Adipocyte (in vitro differentiated cells): Measurements from ENCODE around the gene PCDH8.
"Not testable (repeated sequence)": the region's sequence is repeated elsewhere in the genome, so short reads cannot be mapped to it uniquely, and the experiment has no call there.

Source experiments
- DNase-seq: peaks from one replicate; pipeline ENCODE4 v3.0.0-alpha.2; 2015; ENCODE audit warnings: low read depth
- H3K27me3 ChIP-seq: replicated peaks from 2 replicates; pipeline ENCODE4 v1.7.0; 2013; ENCODE audit warnings: mild to moderate bottlenecking, low read length, moderate library complexity; ENCODE audit not compliant: control insufficient read depth, insufficient read depth
- H3K36me3 ChIP-seq: 2 replicates; pipeline ENCODE4 v1.7.0; 2013; ENCODE audit warnings: low read length, mild to moderate bottlenecking, moderate library complexity; ENCODE audit not compliant: control insufficient read depth, insufficient read depth, severe bottlenecking
- H3K4me1 ChIP-seq: 2 replicates; pipeline ENCODE4 v1.7.0; 2013; ENCODE audit warnings: mild to moderate bottlenecking, low read length, moderate library complexity; ENCODE audit not compliant: control insufficient read depth, insufficient read depth
- H3K4me3 ChIP-seq: 2 replicates; pipeline ENCODE4 v1.7.0; 2013; ENCODE audit warnings: mild to moderate bottlenecking, low read length, moderate library complexity
- H3K9ac ChIP-seq: 2 replicates; pipeline ENCODE4 v1.7.0; 2013; ENCODE audit warnings: mild to moderate bottlenecking, low read length, moderate library complexity
- H3K9me3 ChIP-seq: 2 replicates; pipeline ENCODE4 v1.7.0; 2013; ENCODE audit warnings: mild to moderate bottlenecking, low read length, moderate library complexity; ENCODE audit not compliant: control insufficient read depth

The PCDH8 gene

DNA sequence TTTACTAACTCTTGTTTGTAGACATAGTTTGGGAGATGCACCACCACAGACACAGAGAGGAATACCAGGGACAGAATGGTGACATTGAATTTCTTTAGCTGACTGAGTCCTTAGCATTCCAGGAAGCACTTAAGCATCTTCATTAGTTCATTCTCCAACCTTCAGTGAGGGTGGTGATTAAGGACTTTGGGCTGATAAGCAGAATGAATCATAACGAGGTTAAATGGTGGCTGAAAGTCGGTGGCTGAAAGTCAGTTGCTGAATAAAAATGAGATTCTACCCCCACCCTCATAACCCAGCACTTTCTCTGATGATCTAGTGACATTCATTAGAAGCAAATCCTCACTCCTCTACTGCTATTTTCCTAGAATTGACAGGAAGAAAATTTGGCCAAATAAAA lies 10.6 kb downstream of the PCDH8 start:
- no peaks in the 10 kb centered on the region for H3K4me1 ChIP-seq
- H3K9me3 ChIP-seq: no peaks in the 10 kb centered on the region
- H3K9ac ChIP-seq: no peak overlapping the region
- no peak overlapping the region for H3K4me3 ChIP-seq
- H3K27me3 ChIP-seq: peaks cover 11% of the 10 kb centered on the region
- no peak for DNase-seq
- H3K36me3 ChIP-seq: no peaks in the 10 kb centered on the region

DNA sequence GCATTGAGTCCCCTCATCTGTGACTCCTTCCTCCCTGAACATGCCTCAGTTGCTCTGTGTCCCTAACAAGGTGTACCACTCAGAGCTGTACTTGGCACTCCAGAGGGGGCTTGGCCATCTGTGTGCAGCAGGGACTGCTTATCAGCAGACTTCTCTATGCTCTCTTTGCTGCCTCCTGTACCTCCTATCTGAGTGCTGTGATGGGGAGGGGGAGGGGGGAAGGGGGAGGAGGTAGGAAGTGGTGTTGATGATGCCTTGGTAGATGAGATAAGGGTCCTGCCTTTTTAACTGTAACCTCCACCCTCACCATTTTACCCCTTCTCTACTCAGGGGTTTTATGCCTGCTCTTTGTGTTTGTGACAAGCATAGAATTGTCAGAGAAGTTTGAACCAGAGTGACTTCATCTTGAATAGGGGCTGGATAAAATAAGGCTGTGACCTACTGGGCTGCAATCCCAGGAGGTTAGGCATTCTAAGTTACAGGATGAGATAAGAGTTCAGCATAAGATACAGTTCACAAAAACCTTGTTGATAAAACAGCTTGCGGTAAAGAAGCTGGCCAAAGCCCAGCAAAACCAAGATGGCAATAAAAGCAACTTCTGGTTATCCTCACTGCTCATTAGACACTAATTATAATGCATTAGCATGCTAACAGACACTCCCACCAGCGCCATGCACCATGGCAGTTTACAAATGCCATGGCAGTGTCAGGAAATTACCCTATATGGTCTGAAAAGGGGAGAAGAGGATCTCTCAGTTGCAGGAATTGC lies 13.2 kb downstream of the PCDH8 start:
- Histone ChIP-seq H3K4me1 (no peaks in the 10 kb centered on the region), H3K36me3 (no peaks in the 10 kb centered on the region), H3K9ac (no peak overlapping the region), H3K27me3 (peaks cover 4% of the 10 kb centered on the region), H3K4me3 (no peak overlapping the region), H3K9me3 (no peaks in the 10 kb centered on the region)
- no peak for DNase-seq

DNA sequence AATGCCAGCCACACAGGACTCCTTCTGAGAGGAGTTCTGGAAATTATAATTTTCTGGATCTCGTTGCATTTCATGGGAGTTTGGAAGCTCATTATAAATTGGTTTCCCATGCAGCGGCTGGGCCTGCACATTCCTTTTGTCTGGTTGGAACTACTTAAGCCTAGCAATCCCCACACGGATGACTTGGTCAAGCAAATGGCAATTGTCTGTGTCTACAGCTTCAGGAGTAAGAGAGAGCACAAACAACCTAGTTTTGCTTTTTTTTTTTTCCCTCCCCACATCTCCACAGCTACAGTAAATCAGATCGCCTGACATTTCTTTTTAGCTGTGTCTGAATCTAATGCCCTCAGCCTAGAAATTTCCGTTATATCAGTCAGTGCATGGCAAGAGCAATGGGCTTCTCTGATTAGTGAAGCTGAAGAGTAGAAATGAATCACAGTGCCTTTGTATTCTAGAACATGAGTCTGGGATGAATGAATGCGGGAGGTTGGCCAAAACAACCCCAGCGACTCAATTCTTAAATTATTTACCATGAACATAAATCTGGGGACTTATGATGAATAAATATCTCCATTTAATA lies 15.1 kb downstream of the PCDH8 start:
- no peaks in the 10 kb centered on the region for H3K4me1 ChIP-seq
- no peaks in the 10 kb centered on the region for H3K36me3 ChIP-seq
- no peak for DNase-seq
- no peaks in the 10 kb centered on the region for H3K9me3 ChIP-seq
- no peak overlapping the region for H3K4me3 ChIP-seq
- no peaks in the 10 kb centered on the region for H3K27me3 ChIP-seq
- H3K9ac ChIP-seq: no peak overlapping the region

DNA sequence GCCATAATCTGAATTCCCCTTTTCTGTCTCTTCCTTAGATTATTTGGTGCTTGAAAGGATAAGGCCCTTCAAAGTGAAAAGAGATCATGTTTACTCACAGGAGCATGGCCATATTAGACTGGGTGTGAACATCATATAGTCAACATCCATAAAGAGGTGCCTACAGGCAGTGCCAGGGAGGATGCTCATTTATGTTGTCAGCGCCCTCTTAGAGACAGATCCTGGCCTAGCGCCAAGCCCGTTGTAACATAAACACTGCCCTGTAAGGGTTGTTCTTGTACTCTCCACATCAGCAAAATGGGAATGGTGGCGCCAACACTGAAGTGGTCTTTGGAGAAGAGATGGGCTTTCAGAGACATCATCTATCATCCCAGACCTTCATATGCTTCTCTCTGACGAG lies 16.1 kb downstream of the PCDH8 start:
- DNase-seq: no peak
- H3K4me3 ChIP-seq: no peak overlapping the region

DNA sequence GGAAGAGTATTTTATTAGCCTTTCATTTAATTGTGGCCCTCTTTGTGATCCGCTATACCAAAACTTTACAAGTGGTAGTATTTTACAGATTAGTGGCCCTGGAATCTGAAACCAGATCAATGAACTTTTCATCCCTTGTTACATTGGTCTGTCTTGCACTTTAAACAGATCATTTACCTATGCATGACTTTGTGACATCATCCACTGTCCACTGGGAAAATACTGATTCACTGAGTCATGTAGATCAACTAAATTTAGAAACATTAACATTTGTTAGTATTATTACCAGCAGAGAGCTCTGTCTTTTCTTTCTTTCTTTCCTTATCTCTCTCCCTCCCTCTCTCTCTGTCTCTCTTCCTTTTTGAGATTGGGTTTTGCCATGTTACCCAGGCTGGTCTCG lies 17.5 kb downstream of the PCDH8 start:
- Histone ChIP-seq H3K27me3 (no peaks in the 10 kb centered on the region), H3K9me3 (no peaks in the 10 kb centered on the region), H3K9ac (no peak overlapping the region), H3K4me3 (no peak overlapping the region), H3K36me3 (no peaks in the 10 kb centered on the region), H3K4me1 (no peaks in the 10 kb centered on the region)
- no peak for DNase-seq

More for the DNA sequence above, 16.1 kb downstream of the PCDH8 start:
- H3K9me3 ChIP-seq: no peaks in the 10 kb centered on the region
- H3K9ac ChIP-seq: no peak overlapping the region
- no peaks in the 10 kb centered on the region for H3K36me3 ChIP-seq
- H3K27me3 ChIP-seq: no peaks in the 10 kb centered on the region
- no peaks in the 10 kb centered on the region for H3K4me1 ChIP-seq

DNA sequence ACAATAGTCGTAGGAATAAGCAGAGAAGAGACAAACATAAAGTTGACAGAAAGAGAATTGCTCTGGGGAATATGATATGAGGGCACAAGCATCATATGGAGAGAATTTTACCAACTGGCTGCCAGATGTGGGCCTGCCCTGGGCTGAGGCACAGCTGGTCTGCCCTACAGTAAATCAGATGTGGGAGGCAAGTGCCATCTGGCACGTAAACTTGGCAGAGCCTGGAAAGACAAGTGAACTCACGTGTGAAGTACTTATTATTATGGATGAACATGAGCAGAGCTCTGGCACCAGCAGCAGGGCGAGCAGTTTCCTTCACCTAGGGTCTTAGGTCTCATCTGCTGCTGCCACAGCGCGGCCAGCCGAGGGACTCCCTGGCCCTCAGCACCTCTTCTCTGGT lies 20.6 kb downstream of the PCDH8 start:
- DNase-seq: no peak
- Histone ChIP-seq H3K4me3 (no peak overlapping the region), H3K36me3 (no peaks in the 10 kb centered on the region), H3K9me3 (no peaks in the 10 kb centered on the region), H3K9ac (no peak overlapping the region), H3K4me1 (no peaks in the 10 kb centered on the region), H3K27me3 (no peaks in the 10 kb centered on the region)

DNA sequence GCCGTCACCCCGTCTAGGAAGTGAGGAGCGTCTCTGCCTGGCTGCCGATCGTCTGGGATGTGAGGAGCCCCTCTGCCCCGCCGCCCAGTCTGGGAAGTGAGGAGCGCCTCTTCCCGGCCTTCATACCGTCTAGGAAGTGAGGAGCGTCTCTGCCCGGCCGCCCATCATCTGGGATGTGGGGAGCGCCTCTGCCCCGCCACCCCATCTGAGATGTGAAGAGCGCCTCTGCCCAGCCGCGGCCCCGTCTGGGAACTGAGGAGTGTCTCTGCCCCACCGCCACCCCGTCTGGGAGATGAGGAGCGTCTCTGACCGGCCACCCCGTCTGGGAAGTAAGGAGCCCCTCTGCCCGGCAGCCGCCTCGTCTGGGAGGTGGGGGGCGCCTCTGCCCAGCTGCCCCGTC lies 30.6 kb downstream of the PCDH8 start:
- not testable (repeated sequence) for DNase-seq, H3K4me1 ChIP-seq, H3K4me3 ChIP-seq, H3K27me3 ChIP-seq, H3K36me3 ChIP-seq, H3K9me3 ChIP-seq, H3K9ac ChIP-seq

DNA sequence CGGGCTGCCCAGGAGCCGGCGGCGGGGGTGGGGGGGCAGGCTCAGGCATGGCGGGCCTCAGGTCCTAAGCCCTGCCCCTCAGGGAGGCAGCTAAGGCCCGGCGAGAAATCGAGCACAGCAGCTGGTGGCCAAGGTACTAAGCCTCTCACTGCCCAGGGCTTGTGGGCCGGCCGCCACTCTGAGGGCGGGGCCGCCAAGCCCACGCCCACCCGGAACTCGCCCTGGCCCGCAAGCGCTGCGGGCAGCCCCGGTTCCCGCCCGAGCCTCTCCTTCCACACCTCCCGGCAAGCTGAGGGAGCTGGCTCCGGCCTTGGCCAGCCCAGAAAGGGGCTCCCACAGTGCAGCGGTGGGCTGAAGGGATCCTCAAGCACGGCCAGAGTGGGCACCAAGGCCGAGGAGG lies 33.1 kb downstream of the PCDH8 start:
- Histone ChIP-seq H3K27me3 (peaks cover 11% of the 10 kb centered on the region), H3K36me3 (no peaks in the 10 kb centered on the region), H3K9me3 (no peaks in the 10 kb centered on the region), H3K4me1 (no peaks in the 10 kb centered on the region), H3K9ac (no peak overlapping the region), H3K4me3 (no peak overlapping the region)
- no peak for DNase-seq

DNA sequence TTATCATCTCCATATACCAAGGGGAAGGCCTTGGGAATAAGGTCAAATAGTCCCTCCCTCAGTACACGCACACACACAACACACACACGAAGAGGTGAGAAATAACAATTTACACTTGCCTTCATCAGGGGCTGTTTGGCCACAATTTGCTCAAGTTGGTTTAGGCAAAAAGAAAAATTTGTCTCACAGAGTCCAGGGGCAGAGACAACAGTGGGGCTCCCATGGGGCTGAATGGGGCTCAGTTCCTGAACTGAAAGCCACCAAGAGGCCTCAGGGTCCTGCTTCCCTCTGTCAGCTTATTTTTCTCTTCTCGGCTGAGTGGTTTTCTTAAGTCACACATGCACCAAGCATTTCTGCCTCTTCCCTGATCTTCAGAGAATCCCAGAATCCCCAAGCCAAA lies 35.5 kb downstream of the PCDH8 start:
- H3K4me3 ChIP-seq: no peak overlapping the region
- H3K27me3 ChIP-seq: peaks cover 11% of the 10 kb centered on the region
- no peak overlapping the region for H3K9ac ChIP-seq
- DNase-seq: no peak
- H3K9me3 ChIP-seq: no peaks in the 10 kb centered on the region
- H3K4me1 ChIP-seq: no peaks in the 10 kb centered on the region
- no peaks in the 10 kb centered on the region for H3K36me3 ChIP-seq

DNA sequence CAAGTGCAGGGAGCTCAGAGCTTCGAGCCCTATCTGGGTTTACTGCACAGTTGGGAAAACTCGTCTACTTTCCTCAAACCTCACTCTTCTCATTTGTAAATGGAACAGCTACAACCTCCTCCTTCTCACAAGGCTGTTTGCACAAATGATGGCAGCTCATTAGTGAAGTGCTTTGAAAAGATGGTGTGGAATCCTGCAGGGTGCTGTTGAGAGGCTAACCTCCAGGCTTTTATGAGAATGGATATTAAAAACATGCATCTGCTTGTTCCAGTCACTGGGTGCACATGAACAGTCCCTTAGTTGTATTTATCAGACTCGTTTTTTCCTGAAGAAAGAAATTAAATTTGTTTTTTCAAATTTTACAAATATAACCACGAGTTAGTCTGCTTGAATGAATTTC lies 36.6 kb downstream of the PCDH8 start:
- no peaks in the 10 kb centered on the region for H3K9me3 ChIP-seq
- H3K9ac ChIP-seq: no peak overlapping the region
- peaks cover 11% of the 10 kb centered on the region for H3K27me3 ChIP-seq
- no peak overlapping the region for H3K4me3 ChIP-seq
- H3K36me3 ChIP-seq: no peaks in the 10 kb centered on the region
- no peak for DNase-seq
- H3K4me1 ChIP-seq: no peaks in the 10 kb centered on the region

DNA sequence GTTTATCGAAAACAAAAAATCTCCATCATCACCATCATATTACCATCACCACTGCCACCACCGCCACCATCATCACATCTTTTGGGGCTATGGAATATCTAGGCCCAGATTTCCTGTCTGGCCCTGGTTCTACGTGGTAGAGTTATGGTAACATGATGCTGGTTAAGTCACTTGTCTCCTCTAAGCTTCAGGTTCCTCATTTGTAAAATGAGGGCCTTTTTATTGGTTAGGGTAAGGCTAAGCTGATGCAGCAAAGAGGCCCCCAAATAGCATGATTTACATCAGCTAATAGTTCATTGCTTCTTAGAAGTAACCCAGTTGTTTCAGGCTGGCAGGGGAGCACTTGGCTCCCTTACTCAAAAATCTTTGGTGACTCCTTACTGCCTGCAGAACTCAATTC lies 37.9 kb downstream of the PCDH8 start:
- no peak for DNase-seq
- no peaks in the 10 kb centered on the region for H3K4me1 ChIP-seq
- H3K27me3 ChIP-seq: peaks cover 11% of the 10 kb centered on the region
- no peak overlapping the region for H3K9ac ChIP-seq
- H3K36me3 ChIP-seq: no peaks in the 10 kb centered on the region
- H3K9me3 ChIP-seq: no peaks in the 10 kb centered on the region
- H3K4me3 ChIP-seq: no peak overlapping the region

DNA sequence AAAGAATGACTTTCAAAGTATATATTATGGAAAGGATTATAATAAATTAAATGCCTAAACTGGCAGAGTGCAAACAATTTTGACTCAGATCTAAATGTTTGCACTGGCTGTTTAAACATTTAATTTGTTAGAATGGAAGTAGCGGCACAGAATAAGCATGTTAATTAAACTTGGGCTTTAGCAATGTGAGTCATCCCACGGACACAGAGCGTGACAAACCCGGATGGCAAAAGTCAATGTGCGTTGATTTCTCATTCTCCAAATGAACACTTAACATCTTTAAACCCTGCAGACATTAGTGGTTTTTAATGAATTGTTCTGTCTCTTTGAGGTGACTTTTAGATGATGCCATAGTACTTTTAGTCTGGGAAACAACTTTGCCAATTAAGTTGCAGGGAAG lies 38.4 kb downstream of the PCDH8 start:
- Histone ChIP-seq H3K9me3 (no peaks in the 10 kb centered on the region), H3K4me3 (no peak overlapping the region), H3K4me1 (no peaks in the 10 kb centered on the region), H3K27me3 (peaks cover 12% of the 10 kb centered on the region), H3K9ac (no peak overlapping the region), H3K36me3 (no peaks in the 10 kb centered on the region)
- no peak for DNase-seq
